Ascending aorta (tissue), 2 donors: ENCODE measurements around the gene ABI1. TPM values are rescaled to one million over a fixed set of nuclear protein-coding genes. Genes with fewer than 3 reads are reported as not detected.

Experiments
- DNase-seq, 2 donors: peaks; one replicate each; pipeline ENCODE4 v3.0.0-alpha.2; 2019; ENCODE audit warnings: low spot score in 2 of 2
- H3K27ac ChIP-seq, 2 donors: fragments of 200-600 bp; sonication (generic); one replicate each; pipeline ENCODE4 v1.5.1; 2016 to 2017; ENCODE audit warnings: mild to moderate bottlenecking in 1 of 2
- H3K27me3 ChIP-seq: fragments of 200-600 bp; sonication (generic); one replicate; pipeline ENCODE4 v1.5.1; 2017
- H3K36me3 ChIP-seq, 2 donors: fragments of 200-600 bp; sonication (generic); one replicate each; pipeline ENCODE4 v1.5.1; 2016
- H3K4me1 ChIP-seq, 2 donors: fragments of 200-600 bp; sonication (generic); one replicate each; pipeline ENCODE4 v1.5.1; 2016 to 2017; ENCODE audit warnings: mild to moderate bottlenecking in 1 of 2
- H3K4me3 ChIP-seq, 2 donors: fragments of 200-600 bp; sonication (generic); one replicate each; pipeline ENCODE4 v1.5.1; 2016 to 2017; ENCODE audit warnings: mild to moderate bottlenecking in 1 of 2
- H3K9me3 ChIP-seq, 2 donors: fragments of 200-600 bp; sonication (generic); one replicate each; pipeline ENCODE4 v1.5.1; 2016
- CTCF ChIP-seq, 3 experiments: fragments of 200-600 bp in 2 of 3; fragments of 450-650 bp in 1 of 3; sonication (generic) in 2 of 3; IDR thresholded peaks; one replicate each; pipeline ENCODE4 v1.5.1; 2016 to 2019; ENCODE audit warnings: antibody characterized with exemption in 3 of 3, mild to moderate bottlenecking in 1 of 3, moderate library complexity in 1 of 3
- intact Hi-C: fragments of 100-400 bp; cut with DNase I; formaldehyde crosslinking; loops from one replicate; pipeline ENCODE4 v1.15.1; 2023
- total RNA-seq: library from RNA; depleted of rRNA; stranded (reverse); fragments of >200 nt; gene quantifications from one replicate; pipeline ENCODE4 v1.1.0, GENCODE V29; 2016

ABI1 gene
- total RNA-seq, 1 donor from 2014 or later = 5.7 TPM

GRCh38 chr10:26728957-26729356 is 131.8 kb downstream of the ABI1 start:
- H3K27me3 ChIP-seq = no peaks in the 10 kb centered on the region
- no peak for TF ChIP-seq CTCF (IDR thresholded peaks at IDR 0.05)
- no peaks in the 10 kb centered on the region for H3K4me1 ChIP-seq
- no peak overlapping the region for H3K27ac ChIP-seq
- intact Hi-C loops = no loop called here
- no peak for DNase-seq
- H3K9me3 ChIP-seq = no peaks in the 10 kb centered on the region
- H3K4me3 ChIP-seq = no peak overlapping the region
- H3K36me3 ChIP-seq = peaks cover 0 to 7% of the 10 kb centered on the region in 2 donors

DNA sequence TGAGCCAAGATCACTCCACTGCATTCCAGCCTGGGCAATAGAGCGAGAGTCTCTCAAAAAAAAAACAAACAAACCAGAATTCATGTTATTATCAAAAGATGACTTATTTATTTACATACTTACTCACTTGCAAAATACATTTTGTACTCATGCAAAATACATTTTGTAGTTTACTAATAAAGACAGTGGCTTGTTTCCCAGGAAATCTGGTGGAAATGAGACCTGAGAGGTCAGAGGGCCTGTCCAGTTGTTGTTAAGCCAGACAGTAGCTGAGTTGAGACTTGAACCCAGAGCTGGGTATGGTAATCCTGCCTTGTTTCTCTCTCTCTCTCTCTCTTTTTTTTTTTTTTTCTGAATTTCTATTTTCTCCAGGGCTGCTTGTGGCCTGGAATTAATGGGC is 133.8 kb downstream of the ABI1 start:
- intact Hi-C loops = loop anchor here (1.0 kb wide), 1 partner anchor 155 kb away; no protein-coding TSS in a partner anchor
- H3K4me1 ChIP-seq = no peaks in the 10 kb centered on the region
- H3K27ac ChIP-seq = no peak overlapping the region
- H3K36me3 ChIP-seq = peaks cover 0 to 7% of the 10 kb centered on the region in 2 donors
- no peak for TF ChIP-seq CTCF (IDR thresholded peaks at IDR 0.05)
- H3K27me3 ChIP-seq = no peaks in the 10 kb centered on the region
- H3K9me3 ChIP-seq = no peaks in the 10 kb centered on the region
- no peak for DNase-seq
- no peak overlapping the region for H3K4me3 ChIP-seq

DNA sequence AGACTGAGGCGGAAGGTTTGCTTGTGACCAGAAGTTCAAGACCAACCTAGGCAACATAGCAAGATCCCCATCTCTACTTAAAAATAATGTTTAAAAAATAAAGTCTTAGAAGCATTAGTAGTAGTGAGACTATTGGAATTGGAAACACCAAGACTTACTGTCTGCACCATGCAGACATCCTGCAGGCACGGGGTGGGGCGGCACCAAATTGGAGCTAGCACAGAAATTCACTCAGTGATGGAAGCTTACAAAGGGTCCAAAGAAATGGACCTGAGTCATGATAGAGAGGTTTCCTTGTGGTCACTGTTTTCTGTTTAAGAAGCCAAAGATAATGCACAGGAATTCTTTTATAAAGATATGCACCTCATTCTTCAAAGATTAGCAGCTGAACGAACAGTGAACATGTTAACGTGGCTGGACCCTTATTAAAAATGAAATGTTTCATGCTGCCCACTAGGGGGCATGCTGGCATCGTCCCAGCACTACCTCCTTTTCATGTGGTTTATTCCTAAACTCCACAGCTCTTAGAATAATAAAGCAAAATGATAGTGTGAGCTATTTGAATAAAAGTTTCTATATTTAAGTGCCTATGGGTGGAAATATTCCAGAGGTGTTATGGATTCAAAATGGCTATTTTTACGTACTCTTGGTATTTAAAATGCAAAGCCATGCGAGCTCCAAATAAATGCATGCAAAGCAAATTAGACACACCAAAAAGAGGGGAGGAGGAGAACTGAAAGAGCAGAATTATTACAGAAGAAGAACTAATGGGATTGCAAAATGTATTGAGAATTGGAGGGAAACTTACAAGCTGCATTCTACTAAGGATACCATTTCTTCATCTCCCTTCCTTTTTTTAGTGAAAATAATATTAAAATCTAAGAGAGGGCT is 134.7 kb downstream of the ABI1 start:
- intact Hi-C loops = no loop called here

DNA sequence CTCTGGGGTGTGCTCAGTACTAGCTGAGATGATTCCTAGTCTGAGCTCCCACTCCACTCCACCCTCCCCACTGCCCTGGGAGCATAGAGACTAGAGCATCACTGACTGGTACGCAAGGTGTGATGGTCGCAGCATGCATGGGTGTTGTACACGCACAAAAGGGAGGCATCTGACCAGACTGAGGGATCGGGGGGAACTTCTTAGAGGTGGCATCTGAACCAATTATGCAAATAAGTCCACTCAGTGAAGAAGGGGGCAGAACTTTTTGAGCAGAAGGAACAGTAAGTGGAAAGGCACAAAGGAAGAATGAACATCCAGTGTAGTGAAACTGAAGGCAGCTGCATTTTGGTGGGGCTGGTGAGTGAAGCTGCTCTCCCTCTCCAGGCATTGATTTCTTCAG is 137.7 kb downstream of the ABI1 start:
- no peak overlapping the region for H3K4me3 ChIP-seq
- H3K9me3 ChIP-seq = no peaks in the 10 kb centered on the region
- H3K27ac ChIP-seq = no peak overlapping the region
- no peaks in the 10 kb centered on the region for H3K4me1 ChIP-seq
- no peaks in the 10 kb centered on the region for H3K27me3 ChIP-seq
- intact Hi-C loops = no loop called here
- DNase-seq = no peak
- H3K36me3 ChIP-seq = peaks cover 0 to 7% of the 10 kb centered on the region in 2 donors
- no peak for TF ChIP-seq CTCF (IDR thresholded peaks at IDR 0.05)

More for the DNA sequence above, 134.7 kb downstream of the ABI1 start:
- Histone ChIP-seq H3K27ac (no peak overlapping the region), H3K4me3 (no peak overlapping the region), H3K27me3 (no peaks in the 10 kb centered on the region), H3K36me3 (peaks cover 0 to 7% of the 10 kb centered on the region in 2 donors), H3K4me1 (no peaks in the 10 kb centered on the region), H3K9me3 (no peaks in the 10 kb centered on the region)
- peak; percentile 62 to 80 (median 70) for TF ChIP-seq CTCF (IDR thresholded peaks at IDR 0.05)
- DNase-seq = no peak

DNA sequence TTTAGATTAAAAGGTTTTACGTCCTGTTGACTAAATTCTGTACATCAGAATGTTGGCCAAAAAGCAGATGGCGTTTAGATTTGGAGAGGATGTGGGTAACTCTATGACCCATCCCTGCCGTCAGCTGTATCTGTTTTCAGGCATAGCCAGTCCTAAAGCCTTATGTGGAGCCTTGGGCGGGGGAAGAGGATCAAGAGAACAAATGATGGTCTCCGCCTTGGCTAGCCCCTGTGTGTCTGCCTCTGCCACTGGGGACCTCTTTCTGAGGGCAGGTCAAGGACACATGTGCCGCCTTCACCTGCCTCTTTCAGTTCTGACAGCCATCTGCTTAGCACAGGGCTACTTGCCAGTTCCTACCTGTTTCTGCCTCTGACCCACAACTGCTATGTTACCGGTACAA is 139.2 kb downstream of the ABI1 start:
- H3K4me3 ChIP-seq = no peak overlapping the region
- no peaks in the 10 kb centered on the region for H3K4me1 ChIP-seq
- H3K27me3 ChIP-seq = no peaks in the 10 kb centered on the region
- intact Hi-C loops = no loop called here
- no peak overlapping the region for H3K27ac ChIP-seq
- H3K36me3 ChIP-seq = peaks cover 0 to 7% of the 10 kb centered on the region in 2 donors
- TF ChIP-seq CTCF (IDR thresholded peaks at IDR 0.05) = no peak
- DNase-seq = no peak
- no peaks in the 10 kb centered on the region for H3K9me3 ChIP-seq
